H1 (cell line): ENCODE results near the gene JTB. TPM values are rescaled to one million over a fixed set of nuclear protein-coding genes. Genes with fewer than 3 reads are reported as not detected.

ENCODE experiments used
- CBX8 ChIP-seq: fragments of 300-800, 300-1000 bp; sonication (generic); IDR thresholded peaks from 2 replicates; pipeline ENCODE4 v1.7.1; 2016; ENCODE audit warnings: low read depth, low read length, borderline replicate concordance
- EGR1 ChIP-seq: IDR thresholded peaks from 2 replicates; pipeline ENCODE4 v1.6.1; 2011; ENCODE audit warnings: low read depth, low read length, borderline replicate concordance
- SIRT6 ChIP-seq: IDR thresholded peaks from one replicate; pipeline ENCODE4 v1.7.1; 2012; ENCODE audit warnings: low read length, inconsistent platforms
- SP1 ChIP-seq: IDR thresholded peaks from 2 replicates; pipeline ENCODE4 v1.6.1; 2011; ENCODE audit warnings: low read depth, low read length
- TAF7 ChIP-seq: optimal IDR thresholded peaks from 2 replicates; pipeline ENCODE3; 2011; ENCODE audit warnings: low read depth, mild to moderate bottlenecking, inconsistent platforms, low read length, moderate library complexity, borderline replicate concordance
- ZNF274 ChIP-seq: IDR thresholded peaks from 2 replicates; pipeline ENCODE4 v1.7.0; 2012; ENCODE audit warnings: low read length, borderline replicate concordance; ENCODE audit errors: extremely low read depth
- polyA plus RNA-seq, 7 experiments: library from polyadenylated mRNA; depleted of rRNA in 3 of 7; stranded (reverse) in 5 of 7; unstranded in 2 of 7; fragments of >200 nt in 5 of 7; fragments of 200-250 nt in 2 of 7; gene quantifications; 1 replicate in 5 of 7; 2 replicates in 1 of 7; 4 replicates in 1 of 7; pipeline versions ENCODE4 v1.2.1 to v1.2.3, GENCODE V29; 2011 to 2013; ENCODE audit warnings: missing spikeins in 2 of 7, mixed read lengths in 2 of 7
- total RNA-seq: library from RNA; stranded (reverse); fragmentation: NEBNext Ultra II Directional; extraction: Animal tissue kit (Norgen Biotek cat#: 25700); gene quantifications from 2 replicates; pipeline ENCODE4 v1.2.1, GENCODE V29; 2021

Gene JTB
- total and polyA plus RNA-seq, 2 of the 8 experiments (the other 6 are each of a cell fraction or from before 2014, with no cell fraction given): 91.1 to 122 TPM

DNA sequence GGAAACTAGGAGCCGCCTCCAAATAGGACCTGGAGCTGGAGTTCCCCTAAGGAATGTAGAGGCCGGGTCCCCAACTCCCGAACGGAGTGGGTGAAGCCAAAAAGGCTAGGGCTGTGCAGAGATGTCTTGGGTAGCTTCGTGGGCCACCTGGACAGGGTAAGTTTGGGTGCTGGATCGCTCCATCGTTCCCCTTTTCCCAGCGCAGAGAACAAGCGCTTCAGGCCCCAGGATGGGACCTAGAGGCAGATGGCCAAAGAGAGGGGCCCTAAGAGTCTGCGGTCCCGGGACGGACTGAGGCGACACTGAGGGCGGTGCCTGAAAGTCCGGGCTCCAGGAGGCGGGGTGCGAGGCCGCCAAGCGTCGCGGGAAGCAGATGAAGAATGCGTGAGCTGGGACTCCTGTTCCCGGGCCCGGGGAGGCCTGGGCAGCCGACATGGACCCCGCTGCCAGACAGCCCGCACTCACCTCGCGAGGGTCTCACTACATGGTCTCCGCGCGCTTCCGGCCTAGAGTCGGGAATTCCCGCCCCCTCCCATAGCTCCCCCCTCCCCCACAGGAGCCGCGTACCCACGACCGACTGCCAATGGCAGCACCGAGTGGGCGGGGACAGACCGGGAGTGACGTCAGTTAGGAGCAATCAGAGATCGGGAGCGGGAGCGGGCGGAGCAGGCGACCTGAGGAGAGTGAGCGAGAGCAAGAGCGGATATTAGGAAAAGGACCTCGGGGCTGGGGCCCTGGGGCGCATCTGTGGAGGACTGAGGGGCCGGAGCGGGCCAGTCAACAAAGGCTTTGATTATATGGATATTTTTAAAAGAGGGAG, 14.2 kb downstream of the JTB start, which contains the start of gene SLC39A1 (continued):
- TF ChIP-seq CBX8: no peak
- TF ChIP-seq EGR1: peak; percentile 37; the same call in 1 of the 2 replicates
- no peak for TF ChIP-seq ZNF274
- TF ChIP-seq SIRT6: no peak
- peak; percentile 95 for TF ChIP-seq SP1
- no peak for TF ChIP-seq TAF7
- TF ChIP-seq, all 59 proteins: peak for 17
